Neural progenitor cell (in vitro differentiated cells): ENCODE measurements around the gene PITRM1.

Experiments used
- CTCF ChIP-seq: fragments of 200-600 bp; sonication (generic); IDR thresholded peaks from 2 replicates; pipeline ENCODE4 v1.5.1; 2017; ENCODE audit warnings: antibody characterized with exemption, mild to moderate bottlenecking
- EZH2 ChIP-seq: fragments of 200-600 bp; sonication (generic); IDR thresholded peaks from 2 replicates; pipeline ENCODE4 v1.6.1; 2017; ENCODE audit warnings: antibody characterized with exemption, mild to moderate bottlenecking, moderate library complexity

GRCh38 chr10:3100093-3100792, 72.3 kb downstream of the PITRM1 start:
- TF ChIP-seq CTCF, result no peak
- no peak for TF ChIP-seq EZH2
